Esophagus squamous epithelium (tissue), 5 donors: ENCODE measurements around the gene DKKL1. TPM values are rescaled to one million over a fixed set of nuclear protein-coding genes. Genes with fewer than 3 reads are reported as not detected.
"Not testable (repeated sequence)": the region's sequence is repeated elsewhere in the genome, so short reads cannot be mapped to it uniquely, and the experiment has no call there.

Experiments used
- DNase-seq: peaks from one replicate; lab custom pipeline; 2025; lab: John Stamatoyannopoulos, UW
- H3K27ac ChIP-seq, 4 donors: fragments of 200-600 bp; sonication (generic); one replicate each; pipeline ENCODE4 v1.5.1; 2016 to 2019; ENCODE audit warnings: mild to moderate bottlenecking in 1 of 4
- H3K27me3 ChIP-seq, 4 donors: fragments of 200-600 bp; sonication (generic); 1 replicate in 3 of 4; 2 replicates in 1 of 4; pipeline versions ENCODE4 v1.5.1 to v1.6.0; 2017 to 2021; ENCODE audit warnings: antibody characterized with exemption in 1 of 4
- H3K36me3 ChIP-seq, 3 donors: fragments of 200-600 bp; sonication (generic); one replicate each; pipeline ENCODE4 v1.5.1; 2016 to 2019
- H3K4me1 ChIP-seq, 3 donors: fragments of 200-600 bp; sonication (generic); one replicate each; pipeline ENCODE4 v1.5.1; 2017 to 2019
- H3K4me3 ChIP-seq, 4 donors: fragments of 200-600 bp; sonication (generic); 1 replicate in 3 of 4; 2 replicates in 1 of 4; pipeline ENCODE4 v1.5.1; 2016 to 2019; ENCODE audit warnings: mild to moderate bottlenecking in 2 of 4, moderate library complexity in 1 of 4
- H3K9me3 ChIP-seq, 3 donors: fragments of 200-600 bp; sonication (generic); one replicate each; pipeline ENCODE4 v1.5.1; 2016 to 2019
- CTCF ChIP-seq, 6 experiments: fragments of 450-650 bp in 4 of 6; fragments of 200-600 bp in 2 of 6; sonication (generic) in 2 of 6; IDR thresholded peaks; one replicate each; pipeline ENCODE4 v1.5.1; 2016 to 2019; ENCODE audit warnings: antibody characterized with exemption in 6 of 6, mild to moderate bottlenecking in 4 of 6, moderate library complexity in 4 of 6
- POLR2A ChIP-seq, 4 donors: fragments of 450-650 bp; IDR thresholded peaks; one replicate each; pipeline ENCODE4 v1.6.1; 2017; ENCODE audit warnings: antibody characterized with exemption in 4 of 4, mild to moderate bottlenecking in 4 of 4, moderate library complexity in 3 of 4
- WGBS, 2 donors: methylation state at CpG; one replicate each; pipeline ENCODE4 v1.1.5; 2018; 5-methylcytosine and 5-hydroxymethylcytosine counted together
- intact Hi-C: fragments of 100-400 bp; cut with DNase I; formaldehyde crosslinking; loops from one replicate; pipeline ENCODE4 v1.15.0; 2022
- total RNA-seq, 4 donors: library from RNA; depleted of rRNA; stranded (reverse); fragments of >200 nt; gene quantifications; one replicate each; pipeline ENCODE4 v1.1.0, GENCODE V29; 2016
- donor health status: DM: yes; HTN: yes; CAD: no.

The DKKL1 gene
- total RNA-seq, 4 donors from 2014 or later = not detected

GRCh38 chr19:49324801-49325576 is 38.7 kb upstream of the DKKL1 start, which contains the start of gene SLC6A16:
SLC6A16 (minus strand) TSS chr19:49325191; CDS start chr19:49311347, 13,844 bp downstream.
- Histone ChIP-seq H3K4me1 (peaks cover 0 to 6% (median 0%) of the 10 kb centered on the region in 3 donors), H3K27me3 (no peaks in the 10 kb centered on the region), H3K27ac (no peak within 1 kb of the TSS), H3K36me3 (peaks cover 0 to 8% (median 0%) of the 10 kb centered on the region in 3 donors), H3K4me3 (no peak within 1 kb of the TSS), H3K9me3 (no peaks in the 10 kb centered on the region)
- no peak for DNase-seq
- 92 to 95% methylated on average over 31 to 35 of the region's 38 CpGs for WGBS, 2 donors
- intact Hi-C loops = no loop called here
- TF ChIP-seq POLR2A (IDR thresholded peaks at IDR 0.05) = no peak
- TF ChIP-seq CTCF (IDR thresholded peaks at IDR 0.05) = no peak

GRCh38 chr19:49325756-49326155 is 37.9 kb upstream of the DKKL1 start:
- DNase-seq, H3K4me3 ChIP-seq, H3K9me3 ChIP-seq, H3K36me3 ChIP-seq, H3K4me1 ChIP-seq, intact Hi-C loops, H3K27ac ChIP-seq, H3K27me3 ChIP-seq: not testable (repeated sequence)
- 81 to 87% methylated on average over 13 of the region's 13 CpGs for whole genome bisulfite sequencing, 2 donors

- TF ChIP-seq POLR2A (IDR thresholded peaks at IDR 0.05) (no peak), CTCF (IDR thresholded peaks at IDR 0.05) (no peak)
- WGBS, 2 donors = 79 to 92% methylated on average over 3 of the region's 3 CpGs
- Histone ChIP-seq H3K4me1 (peaks cover 0 to 6% (median 0%) of the 10 kb centered on the region in 3 donors), H3K4me3 (no peak overlapping the region), H3K27me3 (no peaks in the 10 kb centered on the region), H3K9me3 (no peaks in the 10 kb centered on the region), H3K36me3 (peaks cover 0 to 13% (median 0%) of the 10 kb centered on the region in 3 donors), H3K27ac (no peak overlapping the region)
- intact Hi-C loops = no loop called here
- no peak for DNase-seq
These were observed 37.4 kb upstream of the DKKL1 start for GRCh38 chr19:49326165-49326704.

GRCh38 chr19:49327878-49328544 is 35.7 kb upstream of the DKKL1 start:
- Histone ChIP-seq H3K4me1 (peaks cover 0 to 9% (median 0%) of the 10 kb centered on the region in 3 donors), H3K27me3 (no peaks in the 10 kb centered on the region), H3K36me3 (peaks cover 0 to 7% (median 0%) of the 10 kb centered on the region in 3 donors), H3K27ac (no peak overlapping the region), H3K4me3 (no peak overlapping the region), H3K9me3 (no peaks in the 10 kb centered on the region)
- no peak for TF ChIP-seq POLR2A (IDR thresholded peaks at IDR 0.05)
- TF ChIP-seq CTCF (IDR thresholded peaks at IDR 0.05) = peak; percentile 56 to 73 (median 68)
- no peak for DNase-seq
- WGBS, 2 donors = 48 to 49% methylated on average over 2 of the region's 2 CpGs
- intact Hi-C loops = no loop called here

GRCh38 chr19:49328741-49329140 is 34.9 kb upstream of the DKKL1 start:
- TF ChIP-seq POLR2A (IDR thresholded peaks at IDR 0.05) (no peak), CTCF (IDR thresholded peaks at IDR 0.05) (no peak)
- DNase-seq = no peak
- WGBS, 2 donors = 86 to 88% methylated on average over 2 of the region's 2 CpGs
- Histone ChIP-seq H3K4me1 (peaks cover 0 to 11% (median 0%) of the 10 kb centered on the region in 3 donors), H3K36me3 (peaks cover 0 to 7% (median 0%) of the 10 kb centered on the region in 3 donors), H3K4me3 (no peak overlapping the region), H3K27ac (no peak overlapping the region), H3K27me3 (no peaks in the 10 kb centered on the region), H3K9me3 (no peaks in the 10 kb centered on the region)
- intact Hi-C loops = no loop called here

GRCh38 chr19:49331187-49331586 is 32.5 kb upstream of the DKKL1 start:
- H3K27me3 ChIP-seq, intact Hi-C loops, H3K4me3 ChIP-seq, H3K36me3 ChIP-seq, H3K27ac ChIP-seq, DNase-seq, H3K9me3 ChIP-seq: not testable (repeated sequence)
- peaks cover 0 to 16% (median 0%) of the 10 kb centered on the region in 3 donors for H3K4me1 ChIP-seq
- 90 to 92% methylated on average over 4 of the region's 4 CpGs for WGBS, 2 donors
